HEK293 (cell line): Measurements from ENCODE around the gene LDLRAD3.

Experiments used
- CTCF ChIA-PET: fragments of 350-600 bp; formaldehyde crosslinking; extraction: SDS; loops from one replicate; lab custom pipeline; 2021; ENCODE audit warnings: antibody characterized with exemption; lab: Yijun Ruan, JAX
- POLR2A ChIA-PET: fragments of 300-600 bp; formaldehyde crosslinking; extraction: SDS; loops from one replicate; lab custom pipeline; 2020; ENCODE audit warnings: antibody characterized with exemption, inconsistent platforms; lab: Yijun Ruan, JAX
- H3K27ac ChIP-seq: fragments of 200-500 bp; sonication (Bioruptor generic); 2 replicates; pipeline ENCODE4 v1.5.1; 2014; ENCODE audit warnings: low read depth, low read length, control low read depth, inconsistent platforms; ENCODE audit errors: extremely low read depth
- H3K36me3 ChIP-seq, 2 experiments: fragments of 200-500 bp in 1 of 2; sonication (Bioruptor generic) in 1 of 2; 1 replicate in 1 of 2; 2 replicates in 1 of 2; pipeline ENCODE4 v1.5.1; 2014 to 2017; ENCODE audit warnings: inconsistent platforms in 2 of 2, low read length in 2 of 2; ENCODE audit not compliant: control insufficient read depth in 2 of 2, insufficient read depth in 1 of 2
- H3K4me1 ChIP-seq: fragments of 200-500 bp; sonication (Bioruptor generic); 2 replicates; pipeline ENCODE4 v1.5.1; 2014; ENCODE audit warnings: mild to moderate bottlenecking, low read length, inconsistent platforms; ENCODE audit not compliant: control insufficient read depth, insufficient read depth
- H3K4me3 ChIP-seq: 2 replicates; pipeline ENCODE4 v1.5.1; 2011; ENCODE audit warnings: low read depth, mild to moderate bottlenecking, control low read depth, low read length, moderate library complexity
- H3K9me3 ChIP-seq: fragments of 200-500 bp; sonication (Bioruptor generic); 2 replicates; pipeline ENCODE4 v1.5.1; 2014; ENCODE audit warnings: low read depth, low read length, inconsistent platforms; ENCODE audit not compliant: control insufficient read depth, insufficient read depth
- EGR2 ChIP-seq: fragments of 450-650 bp; formaldehyde crosslinking; IDR thresholded peaks from 2 replicates; pipeline ENCODE4 v1.5.1; 2016; ENCODE audit warnings: low read depth, missing biosample characterization, missing genetic modification characterization
- GLI2 ChIP-seq: fragments of 450-650 bp; formaldehyde crosslinking; IDR thresholded peaks from 2 replicates; pipeline ENCODE4; 2017; ENCODE audit warnings: missing biosample characterization, missing genetic modification characterization, low read depth, borderline replicate concordance
- MYNN ChIP-seq: fragments of 450-650 bp; formaldehyde crosslinking; IDR thresholded peaks from 2 replicates; pipeline ENCODE4 v1.5.1; 2016; ENCODE audit warnings: missing biosample characterization, missing genetic modification characterization, borderline replicate concordance
- OSR2 ChIP-seq: fragments of 450-650 bp; formaldehyde crosslinking; IDR thresholded peaks from 2 replicates; pipeline ENCODE4 v1.5.1; 2016; ENCODE audit warnings: missing biosample characterization, missing genetic modification characterization
- SCRT2 ChIP-seq: fragments of 450-650 bp; formaldehyde crosslinking; IDR thresholded peaks from 2 replicates; pipeline ENCODE4 v1.5.1; 2016; ENCODE audit warnings: missing biosample characterization, missing genetic modification characterization
- SP2 ChIP-seq: fragments of 450-650 bp; formaldehyde crosslinking; IDR thresholded peaks from 2 replicates; pipeline ENCODE4 v1.5.1; 2016; ENCODE audit warnings: missing biosample characterization, missing genetic modification characterization
- SP3 ChIP-seq: fragments of 450-650 bp; formaldehyde crosslinking; IDR thresholded peaks from 2 replicates; pipeline ENCODE4 v1.5.1; 2016; ENCODE audit warnings: missing biosample characterization, missing genetic modification characterization
- TRIM28 ChIP-seq: IDR thresholded peaks from 2 replicates; pipeline ENCODE4 v1.6.1; 2011; ENCODE audit warnings: low read length, control low read depth, borderline replicate concordance
- ZBTB8A ChIP-seq: fragments of 450-650 bp; formaldehyde crosslinking; IDR thresholded peaks from 2 replicates; pipeline ENCODE4 v1.5.1; 2016; ENCODE audit warnings: missing biosample characterization, missing genetic modification characterization
- ZNF211 ChIP-seq: fragments of 450-650 bp; formaldehyde crosslinking; IDR thresholded peaks from 2 replicates; pipeline ENCODE4 v1.5.1; 2016; ENCODE audit warnings: low read depth, missing biosample characterization, missing genetic modification characterization
- ZNF473 ChIP-seq: fragments of 450-650 bp; formaldehyde crosslinking; IDR thresholded peaks from 2 replicates; pipeline ENCODE4 v1.5.1; 2017; ENCODE audit warnings: missing biosample characterization, missing genetic modification characterization
- ZNF544 ChIP-seq: fragments of 450-650 bp; formaldehyde crosslinking; IDR thresholded peaks from 2 replicates; pipeline ENCODE4 v1.5.0; 2017; ENCODE audit warnings: missing biosample characterization, missing genetic modification characterization
- ZNF596 ChIP-seq: fragments of 450-650 bp; IDR thresholded peaks from 2 replicates; pipeline ENCODE4 v1.5.0; 2018; ENCODE audit warnings: missing biosample characterization, mild to moderate bottlenecking, missing genetic modification characterization, moderate library complexity
- ZNF701 ChIP-seq: fragments of 450-650 bp; formaldehyde crosslinking; IDR thresholded peaks from 2 replicates; pipeline ENCODE4 v1.5.1; 2016; ENCODE audit warnings: missing biosample characterization, missing genetic modification characterization
- ZNF830 ChIP-seq: fragments of 450-650 bp; IDR thresholded peaks from 2 replicates; pipeline ENCODE4 v1.5.0; 2018; ENCODE audit warnings: missing biosample characterization, missing genetic modification characterization, low read depth, mild to moderate bottlenecking, moderate library complexity
- TF ChIP-seq, protein P1 (sequence below): fragments of 450-650 bp; formaldehyde crosslinking; IDR thresholded peaks from 2 replicates; pipeline ENCODE4 v1.5.1; 2016; ENCODE audit warnings: missing biosample characterization, missing genetic modification characterization
- TF ChIP-seq, protein P2 (sequence below): fragments of 450-650 bp; formaldehyde crosslinking; IDR thresholded peaks from 2 replicates; pipeline ENCODE4 v1.5.1; 2017; ENCODE audit warnings: missing biosample characterization, missing genetic modification characterization
- TF ChIP-seq, protein P3 (sequence below): fragments of 450-650 bp; formaldehyde crosslinking; IDR thresholded peaks from 2 replicates; pipeline ENCODE4 v1.5.1; 2016; ENCODE audit warnings: missing biosample characterization, missing genetic modification characterization, borderline replicate concordance
- TF ChIP-seq, protein P4 (sequence below): fragments of 450-650 bp; formaldehyde crosslinking; IDR thresholded peaks from 2 replicates; pipeline ENCODE4 v1.5.1; 2017; ENCODE audit warnings: missing biosample characterization, mild to moderate bottlenecking, missing genetic modification characterization, moderate library complexity

LDLRAD3 gene

DNA sequence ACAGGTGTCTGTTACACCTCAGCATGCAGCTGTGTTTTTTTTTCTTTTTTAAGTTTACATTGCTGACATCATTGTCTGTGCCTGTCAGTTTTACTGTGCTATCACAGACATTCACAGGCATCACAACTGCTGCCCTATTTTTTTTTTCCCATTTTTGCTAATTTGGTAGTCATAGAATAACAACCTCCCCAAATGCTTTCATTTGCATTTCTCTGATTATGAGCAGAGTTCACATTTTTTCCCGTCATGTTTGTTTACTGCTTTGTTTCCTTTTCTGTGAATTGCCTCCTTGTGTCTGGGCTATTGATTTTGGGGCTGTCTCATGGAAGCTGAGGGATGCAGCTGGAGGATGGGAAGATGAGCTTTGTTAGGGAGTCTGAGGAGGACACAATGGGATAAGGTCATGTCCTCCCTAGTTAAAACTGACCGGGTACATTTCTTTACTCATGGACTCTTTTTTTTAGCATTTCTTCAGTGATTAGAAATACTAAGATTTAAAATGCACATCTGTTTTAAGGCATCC lies 155.1 kb downstream of the LDLRAD3 start:
- ChIA-PET POLR2A (no interaction called here), CTCF (interaction anchor here (0.7 to 1.1 kb wide), 4 partner anchors 7 to 276 kb away, joined by 3 to 5 read pairs (median 3); no protein-coding TSS in a partner anchor)
- peaks cover 0 to 11% of the 10 kb centered on the region in 2 experiments; a peak in 1 of 3 replicates for H3K36me3 ChIP-seq
- H3K27ac ChIP-seq = no peak overlapping the region
- H3K4me3 ChIP-seq = no peak overlapping the region
- TF ChIP-seq SP3 (tag by site-specific recombination) (no peak), GLI2 (tag by site-specific recombination) (no peak)
- no peaks in the 10 kb centered on the region for H3K4me1 ChIP-seq
- H3K9me3 ChIP-seq = no peaks in the 10 kb centered on the region

DNA sequence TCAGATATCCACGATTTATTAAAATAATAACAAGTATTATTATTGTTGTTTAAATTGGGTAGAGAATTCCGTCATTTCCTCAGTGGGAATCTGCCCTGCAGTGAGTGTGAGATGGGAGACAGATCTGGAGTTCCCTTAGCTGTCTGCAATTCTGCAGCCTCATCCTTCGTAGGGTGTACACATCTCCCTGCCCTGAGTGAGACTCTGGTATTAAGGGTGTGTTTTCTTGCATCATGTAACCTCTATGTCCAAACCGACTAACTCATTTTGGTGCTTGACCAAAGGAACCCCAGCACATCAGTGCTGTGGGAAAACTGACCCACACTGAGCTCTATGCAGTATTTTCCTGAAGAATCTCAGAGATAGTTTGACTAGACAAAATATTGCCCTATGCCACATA lies 157.6 kb downstream of the LDLRAD3 start:
- TF ChIP-seq EGR2 (tag by site-specific recombination) (no peak), TRIM28 (no peak)
- no peaks in the 10 kb centered on the region; the same call in 1 of the 2 replicates for H3K4me1 ChIP-seq
- POLR2A ChIA-PET = no interaction called here
- CTCF ChIA-PET = interaction anchor here (0.6 kb wide), 1 partner anchor 59 kb away, joined by 6 read pairs; no protein-coding TSS in a partner anchor
- peaks cover 0 to 8% of the 10 kb centered on the region in 2 experiments; a peak in 1 of 3 replicates for H3K36me3 ChIP-seq
- no peaks in the 10 kb centered on the region for H3K9me3 ChIP-seq
- H3K4me3 ChIP-seq = no peak overlapping the region
- no peak overlapping the region for H3K27ac ChIP-seq

DNA sequence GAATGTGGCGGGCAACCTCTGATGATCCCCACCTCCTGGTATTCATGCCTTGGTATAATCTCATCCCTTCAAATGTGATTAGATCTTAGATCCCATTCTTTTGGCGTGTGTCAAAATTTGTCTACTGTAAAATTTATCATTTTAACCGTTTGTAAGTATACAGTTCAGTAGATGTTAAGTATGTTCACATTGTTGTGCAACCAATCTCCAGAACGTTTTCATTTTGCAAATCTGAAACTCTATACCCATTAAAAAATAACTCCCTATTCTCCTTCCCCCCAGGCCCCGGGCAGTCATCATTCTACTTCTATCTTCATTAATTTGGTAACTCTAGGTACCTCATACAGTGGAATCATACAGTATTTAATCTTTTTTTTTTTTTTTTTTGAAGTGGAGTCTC lies 159.0 kb downstream of the LDLRAD3 start:
- no peaks in the 10 kb centered on the region for H3K9me3 ChIP-seq
- no peaks in the 10 kb centered on the region; the same call in 1 of the 2 replicates for H3K4me1 ChIP-seq
- no peak overlapping the region for H3K27ac ChIP-seq
- CTCF ChIA-PET = no interaction called here
- peaks cover 0 to 8% of the 10 kb centered on the region in 2 experiments; a peak in 1 of 3 replicates for H3K36me3 ChIP-seq
- POLR2A ChIA-PET = no interaction called here
- no peak overlapping the region for H3K4me3 ChIP-seq
- TF ChIP-seq SP2 (tag by site-specific recombination) (no peak), OSR2 (tag by site-specific recombination) (no peak), ZNF211 (tag by site-specific recombination) (no peak), ZBTB8A (tag by site-specific recombination) (no peak), ZNF473 (tag by site-specific recombination) (no peak), ZNF596 (no peak), ZNF544 (tag by site-specific recombination) (no peak), EGR2 (tag by site-specific recombination) (no peak), ZNF830 (no peak), ZNF701 (no peak), SCRT2 (no peak), MYNN (no peak)
- TF ChIP-seq, protein P1, sequence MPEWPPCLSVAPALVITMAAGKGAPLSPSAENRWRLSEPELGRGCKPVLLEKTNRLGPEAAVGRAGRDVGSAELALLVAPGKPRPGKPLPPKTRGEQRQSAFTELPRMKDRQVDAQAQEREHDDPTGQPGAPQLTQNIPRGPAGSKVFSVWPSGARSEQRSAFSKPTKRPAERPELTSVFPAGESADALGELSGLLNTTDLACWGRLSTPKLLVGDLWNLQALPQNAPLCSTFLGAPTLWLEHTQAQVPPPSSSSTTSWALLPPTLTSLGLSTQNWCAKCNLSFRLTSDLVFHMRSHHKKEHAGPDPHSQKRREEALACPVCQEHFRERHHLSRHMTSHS (tag by site-specific recombination) = no peak
- TF ChIP-seq, protein P2, sequence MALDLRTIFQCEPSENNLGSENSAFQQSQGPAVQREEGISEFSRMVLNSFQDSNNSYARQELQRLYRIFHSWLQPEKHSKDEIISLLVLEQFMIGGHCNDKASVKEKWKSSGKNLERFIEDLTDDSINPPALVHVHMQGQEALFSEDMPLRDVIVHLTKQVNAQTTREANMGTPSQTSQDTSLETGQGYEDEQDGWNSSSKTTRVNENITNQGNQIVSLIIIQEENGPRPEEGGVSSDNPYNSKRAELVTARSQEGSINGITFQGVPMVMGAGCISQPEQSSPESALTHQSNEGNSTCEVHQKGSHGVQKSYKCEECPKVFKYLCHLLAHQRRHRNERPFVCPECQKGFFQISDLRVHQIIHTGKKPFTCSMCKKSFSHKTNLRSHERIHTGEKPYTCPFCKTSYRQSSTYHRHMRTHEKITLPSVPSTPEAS = no peak
- TF ChIP-seq, protein P3, sequence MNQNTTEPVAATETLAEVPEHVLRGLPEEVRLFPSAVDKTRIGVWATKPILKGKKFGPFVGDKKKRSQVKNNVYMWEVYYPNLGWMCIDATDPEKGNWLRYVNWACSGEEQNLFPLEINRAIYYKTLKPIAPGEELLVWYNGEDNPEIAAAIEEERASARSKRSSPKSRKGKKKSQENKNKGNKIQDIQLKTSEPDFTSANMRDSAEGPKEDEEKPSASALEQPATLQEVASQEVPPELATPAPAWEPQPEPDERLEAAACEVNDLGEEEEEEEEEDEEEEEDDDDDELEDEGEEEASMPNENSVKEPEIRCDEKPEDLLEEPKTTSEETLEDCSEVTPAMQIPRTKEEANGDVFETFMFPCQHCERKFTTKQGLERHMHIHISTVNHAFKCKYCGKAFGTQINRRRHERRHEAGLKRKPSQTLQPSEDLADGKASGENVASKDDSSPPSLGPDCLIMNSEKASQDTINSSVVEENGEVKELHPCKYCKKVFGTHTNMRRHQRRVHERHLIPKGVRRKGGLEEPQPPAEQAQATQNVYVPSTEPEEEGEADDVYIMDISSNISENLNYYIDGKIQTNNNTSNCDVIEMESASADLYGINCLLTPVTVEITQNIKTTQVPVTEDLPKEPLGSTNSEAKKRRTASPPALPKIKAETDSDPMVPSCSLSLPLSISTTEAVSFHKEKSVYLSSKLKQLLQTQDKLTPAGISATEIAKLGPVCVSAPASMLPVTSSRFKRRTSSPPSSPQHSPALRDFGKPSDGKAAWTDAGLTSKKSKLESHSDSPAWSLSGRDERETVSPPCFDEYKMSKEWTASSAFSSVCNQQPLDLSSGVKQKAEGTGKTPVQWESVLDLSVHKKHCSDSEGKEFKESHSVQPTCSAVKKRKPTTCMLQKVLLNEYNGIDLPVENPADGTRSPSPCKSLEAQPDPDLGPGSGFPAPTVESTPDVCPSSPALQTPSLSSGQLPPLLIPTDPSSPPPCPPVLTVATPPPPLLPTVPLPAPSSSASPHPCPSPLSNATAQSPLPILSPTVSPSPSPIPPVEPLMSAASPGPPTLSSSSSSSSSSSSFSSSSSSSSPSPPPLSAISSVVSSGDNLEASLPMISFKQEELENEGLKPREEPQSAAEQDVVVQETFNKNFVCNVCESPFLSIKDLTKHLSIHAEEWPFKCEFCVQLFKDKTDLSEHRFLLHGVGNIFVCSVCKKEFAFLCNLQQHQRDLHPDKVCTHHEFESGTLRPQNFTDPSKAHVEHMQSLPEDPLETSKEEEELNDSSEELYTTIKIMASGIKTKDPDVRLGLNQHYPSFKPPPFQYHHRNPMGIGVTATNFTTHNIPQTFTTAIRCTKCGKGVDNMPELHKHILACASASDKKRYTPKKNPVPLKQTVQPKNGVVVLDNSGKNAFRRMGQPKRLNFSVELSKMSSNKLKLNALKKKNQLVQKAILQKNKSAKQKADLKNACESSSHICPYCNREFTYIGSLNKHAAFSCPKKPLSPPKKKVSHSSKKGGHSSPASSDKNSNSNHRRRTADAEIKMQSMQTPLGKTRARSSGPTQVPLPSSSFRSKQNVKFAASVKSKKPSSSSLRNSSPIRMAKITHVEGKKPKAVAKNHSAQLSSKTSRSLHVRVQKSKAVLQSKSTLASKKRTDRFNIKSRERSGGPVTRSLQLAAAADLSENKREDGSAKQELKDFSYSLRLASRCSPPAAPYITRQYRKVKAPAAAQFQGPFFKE = no peak
- TF ChIP-seq, protein P4, sequence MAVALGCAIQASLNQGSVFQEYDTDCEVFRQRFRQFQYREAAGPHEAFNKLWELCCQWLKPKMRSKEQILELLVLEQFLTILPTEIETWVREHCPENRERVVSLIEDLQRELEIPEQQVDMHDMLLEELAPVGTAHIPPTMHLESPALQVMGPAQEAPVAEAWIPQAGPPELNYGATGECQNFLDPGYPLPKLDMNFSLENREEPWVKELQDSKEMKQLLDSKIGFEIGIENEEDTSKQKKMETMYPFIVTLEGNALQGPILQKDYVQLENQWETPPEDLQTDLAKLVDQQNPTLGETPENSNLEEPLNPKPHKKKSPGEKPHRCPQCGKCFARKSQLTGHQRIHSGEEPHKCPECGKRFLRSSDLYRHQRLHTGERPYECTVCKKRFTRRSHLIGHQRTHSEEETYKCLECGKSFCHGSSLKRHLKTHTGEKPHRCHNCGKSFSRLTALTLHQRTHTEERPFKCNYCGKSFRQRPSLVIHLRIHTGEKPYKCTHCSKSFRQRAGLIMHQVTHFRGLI (tag by site-specific recombination) = no peak
